ENCODE data around the gene ZKSCAN8. TPM values are rescaled to one million over a fixed set of nuclear protein-coding genes. Genes with fewer than 3 reads are reported as not detected.

The ZKSCAN8 gene
- total RNA-seq, 2 donors from 2014 or later, result 7.6 to 12.2 TPM

GRCh38 chr6:28124350-28124970, 17.2 kb upstream of the ZKSCAN8 start, which contains the start of gene ZSCAN16:
ZSCAN16 (plus strand) TSS chr6:28124609; CDS start chr6:28125444, 835 bp downstream.
- peak; percentile 94 for DNase-seq
- intact Hi-C loops (cut with DNase I), result no loop called here
- no peak for TF ChIP-seq CTCF (IDR thresholded peaks at IDR 0.05)
- peak within 1 kb of the TSS; percentile 77 to 85 for H3K9ac ChIP-seq (ENCODE audit: low read depth in 2 of 2, low read length in 2 of 2)
- H3K9me3 ChIP-seq, result no peaks in the 10 kb centered on the region
- no peaks in the 10 kb centered on the region for H3K27me3 ChIP-seq
- peak within 1 kb of the TSS; percentile 47 for H3K27ac ChIP-seq
- H3K4me1 ChIP-seq, result peaks cover 3% of the 10 kb centered on the region
- peak within 1 kb of the TSS; percentile 68 for H3K4me3 ChIP-seq
- H3K36me3 ChIP-seq, result peaks cover under 1% of the 10 kb centered on the region

DNA sequence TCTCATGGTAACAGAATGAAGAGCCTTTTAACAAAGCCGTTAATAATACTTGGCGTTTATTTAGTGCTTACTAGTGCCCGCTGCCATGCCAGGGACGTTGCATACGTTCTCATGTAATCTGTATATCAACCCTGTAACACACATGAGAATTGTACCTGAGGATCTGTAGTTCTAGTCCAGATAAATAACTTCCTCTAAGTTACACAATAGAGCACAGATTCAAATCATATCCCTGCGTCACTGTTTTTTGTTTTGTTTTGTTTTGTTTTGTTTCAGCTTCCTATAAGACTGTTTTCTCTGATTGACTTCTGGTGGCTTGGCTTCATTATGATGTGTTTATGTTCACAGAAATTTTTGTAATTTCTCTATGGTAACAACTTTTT, 16.7 kb upstream of the ZKSCAN8 start:
- intact Hi-C loops (cut with DNase I), result no loop called here
- Histone ChIP-seq H3K27me3 (no peaks in the 10 kb centered on the region), H3K4me1 (peaks cover 3% of the 10 kb centered on the region), H3K9me3 (no peaks in the 10 kb centered on the region), H3K9ac (ENCODE audit: low read depth in 2 of 2, low read length in 2 of 2) (peak overlapping the region; percentile 77 to 85), H3K36me3 (peaks cover 3% of the 10 kb centered on the region), H3K4me3 (peak overlapping the region; percentile 68), H3K27ac (peak overlapping the region; percentile 47)
- no peak for TF ChIP-seq CTCF (IDR thresholded peaks at IDR 0.05)
- no peak for DNase-seq

DNA sequence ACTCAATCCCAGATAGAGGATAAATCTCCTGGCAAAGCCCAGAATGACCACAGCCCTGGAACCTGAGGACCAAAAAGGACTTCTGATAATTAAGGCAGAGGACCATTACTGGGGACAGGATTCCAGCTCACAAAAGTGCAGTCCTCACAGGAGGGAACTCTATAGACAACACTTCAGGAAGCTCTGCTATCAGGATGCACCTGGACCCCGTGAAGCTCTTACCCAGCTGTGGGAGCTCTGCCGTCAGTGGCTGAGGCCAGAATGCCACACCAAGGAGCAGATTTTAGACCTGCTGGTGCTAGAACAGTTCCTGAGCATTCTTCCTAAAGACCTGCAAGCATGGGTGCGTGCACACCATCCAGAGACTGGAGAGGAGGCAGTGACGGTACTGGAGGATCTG, 16.3 kb upstream of the ZKSCAN8 start:
- intact Hi-C loops (cut with DNase I), result no loop called here
- DNase-seq, result no peak
- H3K27me3 ChIP-seq, result no peaks in the 10 kb centered on the region
- H3K4me3 ChIP-seq, result no peak overlapping the region
- H3K36me3 ChIP-seq, result peaks cover 3% of the 10 kb centered on the region
- H3K4me1 ChIP-seq, result peaks cover 3% of the 10 kb centered on the region
- TF ChIP-seq CTCF (IDR thresholded peaks at IDR 0.05), result no peak
- peak overlapping the region in 1 of 2 donors; percentile 77 for H3K9ac ChIP-seq (ENCODE audit: low read depth in 2 of 2, low read length in 2 of 2)
- no peak overlapping the region for H3K27ac ChIP-seq
- no peaks in the 10 kb centered on the region for H3K9me3 ChIP-seq

- H3K9ac ChIP-seq (ENCODE audit: low read depth in 2 of 2, low read length in 2 of 2), result no peak overlapping the region
- no peaks in the 10 kb centered on the region for H3K27me3 ChIP-seq
- intact Hi-C loops (cut with DNase I), result loop anchor here (10.0 kb wide), 1 partner anchor 121 kb away; the partner anchor contains the start of genes NKAPL and ZKSCAN4
- H3K27ac ChIP-seq, result no peak overlapping the region
- peaks cover 5% of the 10 kb centered on the region for H3K4me1 ChIP-seq
- DNase-seq, result peak; percentile 22
- H3K9me3 ChIP-seq, result no peaks in the 10 kb centered on the region
- no peak for TF ChIP-seq CTCF (IDR thresholded peaks at IDR 0.05)
- H3K36me3 ChIP-seq, result peaks cover 3% of the 10 kb centered on the region
- H3K4me3 ChIP-seq, result no peak overlapping the region
These were observed 7.7 kb upstream of the ZKSCAN8 start for GRCh38 chr6:28134015-28134414.

GRCh38 chr6:28134716-28135115, 7.0 kb upstream of the ZKSCAN8 start:
- Histone ChIP-seq H3K9me3 (no peaks in the 10 kb centered on the region), H3K36me3 (peaks cover under 1% of the 10 kb centered on the region), H3K27me3 (no peaks in the 10 kb centered on the region), H3K4me3 (no peak overlapping the region), H3K9ac (ENCODE audit: low read depth in 2 of 2, low read length in 2 of 2) (no peak overlapping the region), H3K27ac (no peak overlapping the region), H3K4me1 (peaks cover 5% of the 10 kb centered on the region)
- no peak for TF ChIP-seq CTCF (IDR thresholded peaks at IDR 0.05)
- intact Hi-C loops (cut with DNase I), result loop anchor here (5.0 to 10.0 kb wide), 3 partner anchors 52 to 223 kb away; partner anchors contain the start of genes NKAPL, ZKSCAN4 and ZNF165
- DNase-seq, result no peak

All from colonic mucosa (tissue), 4 donors.